Karpas-422 (cell line): Measurements from ENCODE around the gene OR52J3. TPM values are rescaled to one million over a fixed set of nuclear protein-coding genes. Genes with fewer than 3 reads are reported as not detected.
"Not testable (repeated sequence)": the region's sequence is repeated elsewhere in the genome, so short reads cannot be mapped to it uniquely, and the experiment has no call there.

ENCODE experiments used
- DNase-seq: peaks from one replicate; pipeline ENCODE4 v3.0.0-alpha.2; 2015
- H2AFZ ChIP-seq: fragments of 200-600 bp; sonication (generic); 2 replicates; pipeline ENCODE4 v1.6.1; 2014; ENCODE audit warnings: antibody characterized with exemption, low read length, mixed read lengths
- H3K27ac ChIP-seq: fragments of 200-600 bp; sonication (generic); 2 replicates; pipeline ENCODE4 v1.5.1; 2014; ENCODE audit warnings: mild to moderate bottlenecking, low read length, moderate library complexity
- H3K27me3 ChIP-seq: fragments of 200-600 bp; sonication (generic); 2 replicates; pipeline ENCODE4 v1.6.1; 2014; ENCODE audit warnings: low read length, mixed read lengths
- H3K36me3 ChIP-seq: fragments of 200-600 bp; sonication (generic); 2 replicates; pipeline ENCODE4 v1.6.1; 2014; ENCODE audit warnings: low read length, mixed read lengths; ENCODE audit not compliant: insufficient read depth
- H3K4me1 ChIP-seq: fragments of 200-600 bp; sonication (generic); 2 replicates; pipeline ENCODE4 v1.6.1; 2014; ENCODE audit warnings: mild to moderate bottlenecking, low read length, mixed read lengths
- H3K4me2 ChIP-seq: fragments of 200-600 bp; sonication (generic); 2 replicates; pipeline ENCODE4 v1.6.1; 2014; ENCODE audit warnings: low read length, low read depth, mild to moderate bottlenecking; ENCODE audit not compliant: poor library complexity, severe bottlenecking
- H3K4me3 ChIP-seq: fragments of 200-600 bp; sonication (generic); 2 replicates; pipeline ENCODE4 v1.5.1; 2014; ENCODE audit warnings: mild to moderate bottlenecking, antibody characterized with exemption, low read length, mixed read lengths
- H3K79me2 ChIP-seq: fragments of 200-600 bp; sonication (generic); 2 replicates; pipeline ENCODE4 v1.6.1; 2014; ENCODE audit warnings: mild to moderate bottlenecking, low read length, mixed read lengths
- H3K9ac ChIP-seq: fragments of 200-600 bp; sonication (generic); 2 replicates; pipeline ENCODE4 v1.6.0; 2014; ENCODE audit warnings: low read length
- H3K9me2 ChIP-seq: fragments of 200-600 bp; sonication (generic), shearing (Covaris generic); replicated peaks from 2 replicates; pipeline ENCODE4 v1.6.0; 2014; ENCODE audit warnings: mild to moderate bottlenecking, low read length, moderate library complexity; ENCODE audit not compliant: insufficient read depth
- H3K9me3 ChIP-seq: fragments of 300-700, 200-600 bp; sonication (generic); 2 replicates; pipeline ENCODE4 v1.6.1; 2014; ENCODE audit warnings: low read length, mixed read lengths
- H4K20me1 ChIP-seq: fragments of 200-600 bp; sonication (generic); 2 replicates; pipeline ENCODE4 v1.6.1; 2014; ENCODE audit warnings: mild to moderate bottlenecking, antibody characterized with exemption, low read length, low read depth; ENCODE audit not compliant: insufficient read depth
- total RNA-seq: library from RNA; depleted of rRNA; stranded (reverse); fragments of >200 nt; shearing (Covaris generic); gene quantifications from 2 replicates; pipeline ENCODE4 v1.2.3, GENCODE V29; 2014; ENCODE audit warnings: low replicate concordance

The OR52J3 gene
- total RNA-seq, 1 experiment from 2014 or later = not detected

GRCh38 chr11:5038341-5038740 is 8.0 kb upstream of the OR52J3 start:
- H2AFZ ChIP-seq = no peak overlapping the region
- H3K27me3 ChIP-seq = no peaks in the 10 kb centered on the region
- H3K9me2 ChIP-seq = no peaks in the 10 kb centered on the region
- H3K9me3 ChIP-seq = no peaks in the 10 kb centered on the region
- H3K9ac ChIP-seq = no peak overlapping the region
- no peaks in the 10 kb centered on the region for H3K36me3 ChIP-seq
- no peak overlapping the region for H3K4me3 ChIP-seq
- no peaks in the 10 kb centered on the region for H4K20me1 ChIP-seq
- no peak overlapping the region for H3K27ac ChIP-seq
- no peaks in the 10 kb centered on the region for H3K4me1 ChIP-seq
- no peaks in the 10 kb centered on the region for H3K79me2 ChIP-seq
- H3K4me2 ChIP-seq = no peak overlapping the region
- no peak for DNase-seq

DNA sequence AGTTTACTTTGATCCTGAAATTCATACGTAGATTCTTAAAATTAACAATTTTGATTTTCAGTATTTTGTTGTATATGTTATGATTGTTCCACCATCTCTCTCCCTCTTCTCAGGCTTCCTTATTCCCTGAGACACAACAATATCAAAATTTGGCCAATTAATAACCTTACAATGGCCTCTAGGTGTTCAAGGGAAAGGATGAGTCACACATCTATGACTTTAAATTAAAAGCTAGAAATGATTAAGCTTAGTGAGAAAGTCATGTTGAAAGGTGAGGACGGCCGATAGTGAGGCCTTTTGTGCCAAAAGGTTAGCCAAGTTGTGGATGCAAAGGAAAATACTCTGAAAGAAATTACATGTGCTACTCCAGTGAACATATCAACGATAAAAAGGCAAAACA is 5.5 kb upstream of the OR52J3 start:
- H3K9ac ChIP-seq = no peak overlapping the region
- H2AFZ ChIP-seq = no peak overlapping the region
- H3K27ac ChIP-seq = no peak overlapping the region
- no peaks in the 10 kb centered on the region for H3K9me2 ChIP-seq
- no peaks in the 10 kb centered on the region for H3K9me3 ChIP-seq
- H3K27me3 ChIP-seq = no peaks in the 10 kb centered on the region
- no peaks in the 10 kb centered on the region for H3K4me1 ChIP-seq
- no peaks in the 10 kb centered on the region for H3K36me3 ChIP-seq
- no peak overlapping the region for H3K4me3 ChIP-seq
- DNase-seq = no peak
- no peak overlapping the region for H3K4me2 ChIP-seq
- H4K20me1 ChIP-seq = no peaks in the 10 kb centered on the region
- no peaks in the 10 kb centered on the region for H3K79me2 ChIP-seq

DNA sequence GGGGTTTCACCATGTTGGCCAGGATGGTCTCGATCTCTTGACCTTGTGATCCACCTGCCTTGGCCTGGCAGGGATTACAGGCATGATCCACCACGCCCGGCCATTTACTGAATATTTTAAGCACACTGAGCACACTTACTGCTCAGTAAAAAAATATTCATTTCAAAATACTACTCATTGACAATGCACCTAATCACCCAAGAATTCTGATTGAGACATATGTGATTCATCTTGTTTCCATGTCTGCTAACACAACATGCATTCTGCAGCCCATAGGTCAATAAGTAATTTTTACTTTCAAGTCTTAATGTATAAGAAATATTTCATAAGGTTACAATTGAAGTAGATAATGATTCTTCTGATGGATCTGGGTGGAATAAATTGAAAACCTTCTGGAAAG is 4.2 kb upstream of the OR52J3 start:
- no peaks in the 10 kb centered on the region for H4K20me1 ChIP-seq
- H3K9ac ChIP-seq = no peak overlapping the region
- H3K4me2 ChIP-seq = no peak overlapping the region
- no peaks in the 10 kb centered on the region for H3K9me2 ChIP-seq
- no peak for DNase-seq
- H3K4me1 ChIP-seq = no peaks in the 10 kb centered on the region
- H3K79me2 ChIP-seq = no peaks in the 10 kb centered on the region
- H3K27me3 ChIP-seq = no peaks in the 10 kb centered on the region
- H3K27ac ChIP-seq = no peak overlapping the region
- H3K9me3 ChIP-seq = no peaks in the 10 kb centered on the region
- H3K36me3 ChIP-seq = no peaks in the 10 kb centered on the region
- H3K4me3 ChIP-seq = no peak overlapping the region
- no peak overlapping the region for H2AFZ ChIP-seq

DNA sequence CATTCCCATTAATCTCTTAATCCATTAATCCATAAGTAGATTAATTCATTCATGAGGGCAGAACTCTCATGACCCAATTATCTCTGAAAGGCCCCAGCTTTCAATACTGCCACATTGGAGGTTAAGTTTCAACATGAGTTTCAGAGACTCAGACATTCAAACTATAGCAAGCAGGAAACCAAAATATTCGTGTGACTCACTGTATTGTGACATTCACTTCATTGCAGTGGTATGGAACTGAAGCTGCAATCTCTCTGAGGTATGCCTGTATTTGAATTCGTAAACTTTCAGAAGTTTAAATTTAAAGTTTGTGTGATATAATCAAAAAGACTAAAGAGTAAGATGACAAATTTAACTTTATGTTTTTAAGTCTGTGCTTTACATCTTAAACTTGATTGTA is 2.9 kb upstream of the OR52J3 start:
- no peaks in the 10 kb centered on the region for H3K36me3 ChIP-seq
- H3K27me3 ChIP-seq = no peaks in the 10 kb centered on the region
- H4K20me1 ChIP-seq = no peaks in the 10 kb centered on the region
- no peaks in the 10 kb centered on the region for H3K9me3 ChIP-seq
- no peak overlapping the region for H3K9ac ChIP-seq
- H3K4me1 ChIP-seq = no peaks in the 10 kb centered on the region
- no peak overlapping the region for H3K4me2 ChIP-seq
- no peaks in the 10 kb centered on the region for H3K79me2 ChIP-seq
- no peak for DNase-seq
- H3K9me2 ChIP-seq = no peaks in the 10 kb centered on the region
- H3K27ac ChIP-seq = no peak overlapping the region
- H2AFZ ChIP-seq = no peak overlapping the region
- no peak overlapping the region for H3K4me3 ChIP-seq

GRCh38 chr11:5046754-5047330 is 516 bp downstream of the OR52J3 start:
- Histone ChIP-seq H3K27me3 (no peaks in the 10 kb centered on the region), H3K4me2 (no peak overlapping the region), H2AFZ (no peak overlapping the region), H3K79me2 (no peaks in the 10 kb centered on the region), H3K27ac (no peak overlapping the region), H3K36me3 (no peaks in the 10 kb centered on the region), H3K9ac (no peak overlapping the region), H4K20me1 (no peaks in the 10 kb centered on the region), H3K9me2 (no peaks in the 10 kb centered on the region), H3K9me3 (no peaks in the 10 kb centered on the region), H3K4me1 (no peaks in the 10 kb centered on the region), H3K4me3 (no peak overlapping the region)
- DNase-seq = no peak

DNA sequence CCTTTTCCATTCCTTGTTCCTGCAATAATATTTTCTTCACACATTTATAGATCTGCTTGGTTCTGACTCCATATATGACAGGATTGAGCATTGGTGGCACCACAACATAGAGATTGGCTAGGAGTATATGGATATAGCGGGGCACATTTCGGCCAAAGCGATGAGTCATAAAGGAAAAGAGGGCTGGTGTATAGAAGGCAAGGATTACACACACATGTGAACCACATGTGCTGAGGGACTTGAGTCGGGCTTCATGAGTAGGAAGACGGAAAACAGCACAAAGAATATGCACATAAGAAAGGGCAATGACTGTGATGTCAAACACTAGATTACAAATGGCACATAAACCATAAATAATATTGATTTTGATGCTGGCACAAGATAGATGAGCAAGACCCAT is 12.4 kb downstream of the OR52J3 start:
- not testable (repeated sequence) for H3K36me3 ChIP-seq, H3K9me2 ChIP-seq, H3K27ac ChIP-seq, H3K4me3 ChIP-seq, H4K20me1 ChIP-seq, H3K27me3 ChIP-seq, H3K9ac ChIP-seq, H3K9me3 ChIP-seq, H3K4me2 ChIP-seq, H2AFZ ChIP-seq, H3K4me1 ChIP-seq, H3K79me2 ChIP-seq, DNase-seq

- Histone ChIP-seq H3K79me2 (no peaks in the 10 kb centered on the region), H3K4me3 (no peak within 1 kb of the TSS), H4K20me1 (no peaks in the 10 kb centered on the region), H3K4me1 (no peaks in the 10 kb centered on the region), H3K9ac (no peak within 1 kb of the TSS), H3K4me2 (no peak within 1 kb of the TSS), H3K27ac (no peak within 1 kb of the TSS), H3K27me3 (no peaks in the 10 kb centered on the region), H3K36me3 (no peaks in the 10 kb centered on the region), H2AFZ (no peak within 1 kb of the TSS), H3K9me3 (no peaks in the 10 kb centered on the region), H3K9me2 (no peaks in the 10 kb centered on the region)
- DNase-seq = no peak
Measured at GRCh38 chr11:5059391-5059790, 13.1 kb downstream of the OR52J3 start, which contains the start of gene OR52E2. Gene OR52E2 (minus strand): TSS chr11:5059627. CDS start chr11:5059627, 0 bp downstream.

DNA sequence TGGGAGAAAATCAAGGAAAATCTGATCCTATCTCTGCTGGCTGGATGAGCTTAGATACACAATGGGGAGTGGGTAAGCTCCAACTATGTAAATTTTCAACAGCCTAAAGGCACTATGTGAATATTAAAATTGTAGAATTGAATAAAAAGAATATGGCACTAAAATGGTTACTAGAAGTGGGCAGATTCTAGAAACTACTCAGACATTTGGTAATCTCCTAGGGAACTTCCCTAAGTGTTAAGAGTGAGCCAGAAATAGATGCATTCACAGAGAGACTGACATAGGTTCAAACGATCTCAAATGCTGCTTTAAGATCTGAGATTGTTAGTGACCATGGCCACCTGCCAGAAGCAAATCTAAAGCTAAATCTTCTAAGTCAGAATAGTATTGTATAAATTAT is 18.7 kb downstream of the OR52J3 start:
- H3K27ac ChIP-seq = no peak overlapping the region
- no peaks in the 10 kb centered on the region for H3K9me3 ChIP-seq
- H3K36me3 ChIP-seq = no peaks in the 10 kb centered on the region
- H3K9me2 ChIP-seq = no peaks in the 10 kb centered on the region
- no peak overlapping the region for H3K4me3 ChIP-seq
- H4K20me1 ChIP-seq = no peaks in the 10 kb centered on the region
- no peaks in the 10 kb centered on the region for H3K27me3 ChIP-seq
- H3K4me1 ChIP-seq = no peaks in the 10 kb centered on the region
- no peak overlapping the region for H3K4me2 ChIP-seq
- no peak overlapping the region for H2AFZ ChIP-seq
- no peak overlapping the region for H3K9ac ChIP-seq
- no peaks in the 10 kb centered on the region for H3K79me2 ChIP-seq
- no peak for DNase-seq

- no peak within 1 kb of the TSS for H3K9ac ChIP-seq
- H3K4me1 ChIP-seq = no peaks in the 10 kb centered on the region
- H3K36me3 ChIP-seq = no peaks in the 10 kb centered on the region
- no peak within 1 kb of the TSS for H3K4me2 ChIP-seq
- no peaks in the 10 kb centered on the region for H3K27me3 ChIP-seq
- no peak for DNase-seq
- H3K4me3 ChIP-seq = no peak within 1 kb of the TSS
- no peaks in the 10 kb centered on the region for H3K79me2 ChIP-seq
- no peaks in the 10 kb centered on the region for H4K20me1 ChIP-seq
- H3K9me3 ChIP-seq = no peaks in the 10 kb centered on the region
- no peaks in the 10 kb centered on the region for H3K9me2 ChIP-seq
- no peak within 1 kb of the TSS for H3K27ac ChIP-seq
- no peak within 1 kb of the TSS for H2AFZ ChIP-seq
Measured at GRCh38 chr11:5069272-5069671, 22.9 kb downstream of the OR52J3 start, which contains the start of gene OR52E1. Gene OR52E1 (plus strand): TSS chr11:5069572.
